Karpas-422 (cell line): ENCODE results near the gene ERMAP. TPM values are rescaled to one million over a fixed set of nuclear protein-coding genes. Genes with fewer than 3 reads are reported as not detected.

ENCODE experiments used
- DNase-seq: peaks from one replicate; pipeline ENCODE4 v3.0.0-alpha.2; 2015
- H2AFZ ChIP-seq: fragments of 200-600 bp; sonication (generic); 2 replicates; pipeline ENCODE4 v1.6.1; 2014; ENCODE audit warnings: antibody characterized with exemption, low read length, mixed read lengths
- H3K27ac ChIP-seq: fragments of 200-600 bp; sonication (generic); 2 replicates; pipeline ENCODE4 v1.5.1; 2014; ENCODE audit warnings: mild to moderate bottlenecking, low read length, moderate library complexity
- H3K27me3 ChIP-seq: fragments of 200-600 bp; sonication (generic); 2 replicates; pipeline ENCODE4 v1.6.1; 2014; ENCODE audit warnings: low read length, mixed read lengths
- H3K36me3 ChIP-seq: fragments of 200-600 bp; sonication (generic); 2 replicates; pipeline ENCODE4 v1.6.1; 2014; ENCODE audit warnings: low read length, mixed read lengths; ENCODE audit not compliant: insufficient read depth
- H3K4me1 ChIP-seq: fragments of 200-600 bp; sonication (generic); 2 replicates; pipeline ENCODE4 v1.6.1; 2014; ENCODE audit warnings: mild to moderate bottlenecking, low read length, mixed read lengths
- H3K4me2 ChIP-seq: fragments of 200-600 bp; sonication (generic); 2 replicates; pipeline ENCODE4 v1.6.1; 2014; ENCODE audit warnings: low read length, low read depth, mild to moderate bottlenecking; ENCODE audit not compliant: poor library complexity, severe bottlenecking
- H3K4me3 ChIP-seq: fragments of 200-600 bp; sonication (generic); 2 replicates; pipeline ENCODE4 v1.5.1; 2014; ENCODE audit warnings: mild to moderate bottlenecking, antibody characterized with exemption, low read length, mixed read lengths
- H3K79me2 ChIP-seq: fragments of 200-600 bp; sonication (generic); 2 replicates; pipeline ENCODE4 v1.6.1; 2014; ENCODE audit warnings: mild to moderate bottlenecking, low read length, mixed read lengths
- H3K9ac ChIP-seq: fragments of 200-600 bp; sonication (generic); 2 replicates; pipeline ENCODE4 v1.6.0; 2014; ENCODE audit warnings: low read length
- H3K9me2 ChIP-seq: fragments of 200-600 bp; sonication (generic), shearing (Covaris generic); replicated peaks from 2 replicates; pipeline ENCODE4 v1.6.0; 2014; ENCODE audit warnings: mild to moderate bottlenecking, low read length, moderate library complexity; ENCODE audit not compliant: insufficient read depth
- H3K9me3 ChIP-seq: fragments of 300-700, 200-600 bp; sonication (generic); 2 replicates; pipeline ENCODE4 v1.6.1; 2014; ENCODE audit warnings: low read length, mixed read lengths
- H4K20me1 ChIP-seq: fragments of 200-600 bp; sonication (generic); 2 replicates; pipeline ENCODE4 v1.6.1; 2014; ENCODE audit warnings: mild to moderate bottlenecking, antibody characterized with exemption, low read length, low read depth; ENCODE audit not compliant: insufficient read depth
- total RNA-seq: library from RNA; depleted of rRNA; stranded (reverse); fragments of >200 nt; shearing (Covaris generic); gene quantifications from 2 replicates; pipeline ENCODE4 v1.2.3, GENCODE V29; 2014; ENCODE audit warnings: low replicate concordance

The ERMAP gene
- total RNA-seq, 1 experiment from 2014 or later: 1.6 TPM

- Histone ChIP-seq H3K27me3 (no peaks in the 10 kb centered on the region), H3K9me2 (no peaks in the 10 kb centered on the region), H3K79me2 (no peaks in the 10 kb centered on the region), H3K4me2 (peak overlapping the region; percentile 83), H3K9ac (peak overlapping the region; percentile 43), H3K9me3 (no peaks in the 10 kb centered on the region), H3K4me1 (peaks cover 16% of the 10 kb centered on the region), H3K4me3 (peak overlapping the region; percentile 83), H3K36me3 (no peaks in the 10 kb centered on the region), H3K27ac (no peak overlapping the region), H4K20me1 (no peaks in the 10 kb centered on the region), H2AFZ (0 out of 2 replicates have a peak overlapping the region, but pooled peaks have one; percentile 40)
- DNase-seq: peak; percentile 41
Measured at GRCh38 chr1:42817440-42817767, 482 bp downstream of the ERMAP start.

GRCh38 chr1:42817976-42818375 is 1.1 kb downstream of the ERMAP start:
- Histone ChIP-seq H2AFZ (0 out of 2 replicates have a peak overlapping the region, but pooled peaks have one; percentile 40), H4K20me1 (no peaks in the 10 kb centered on the region), H3K9ac (no peak overlapping the region)

GRCh38 chr1:42820813-42821212 is 3.9 kb downstream of the ERMAP start:
- Histone ChIP-seq H2AFZ (no peak overlapping the region), H4K20me1 (no peaks in the 10 kb centered on the region), H3K27me3 (no peaks in the 10 kb centered on the region), H3K36me3 (no peaks in the 10 kb centered on the region), H3K4me1 (peaks cover 22% of the 10 kb centered on the region), H3K9me3 (no peaks in the 10 kb centered on the region), H3K27ac (no peak overlapping the region), H3K4me2 (no peak overlapping the region), H3K9me2 (no peaks in the 10 kb centered on the region), H3K4me3 (no peak overlapping the region), H3K79me2 (no peaks in the 10 kb centered on the region), H3K9ac (no peak overlapping the region)
- no peak for DNase-seq

More at GRCh38 chr1:42817976-42818375, 1.1 kb downstream of the ERMAP start:
- Histone ChIP-seq H3K9me3 (no peaks in the 10 kb centered on the region), H3K4me3 (peak overlapping the region; percentile 83), H3K27ac (no peak overlapping the region), H3K4me1 (peaks cover 21% of the 10 kb centered on the region), H3K79me2 (no peaks in the 10 kb centered on the region), H3K27me3 (no peaks in the 10 kb centered on the region), H3K4me2 (peak overlapping the region; percentile 83), H3K9me2 (no peaks in the 10 kb centered on the region), H3K36me3 (no peaks in the 10 kb centered on the region)
- no peak for DNase-seq

- Histone ChIP-seq H2AFZ (no peak overlapping the region), H3K36me3 (no peaks in the 10 kb centered on the region), H3K4me2 (no peak overlapping the region), H4K20me1 (no peaks in the 10 kb centered on the region), H3K4me1 (peaks cover 14% of the 10 kb centered on the region), H3K9me2 (no peaks in the 10 kb centered on the region), H3K27ac (no peak overlapping the region), H3K9ac (no peak overlapping the region), H3K27me3 (no peaks in the 10 kb centered on the region), H3K79me2 (no peaks in the 10 kb centered on the region), H3K4me3 (no peak overlapping the region), H3K9me3 (no peaks in the 10 kb centered on the region)
- DNase-seq: no peak
Measured at GRCh38 chr1:42821690-42822089, 4.8 kb downstream of the ERMAP start.

- H4K20me1 ChIP-seq: no peaks in the 10 kb centered on the region
- H3K9me2 ChIP-seq: no peaks in the 10 kb centered on the region
- no peak for DNase-seq
- no peak overlapping the region for H3K4me2 ChIP-seq
- H3K27ac ChIP-seq: no peak overlapping the region
- H2AFZ ChIP-seq: no peak overlapping the region
- H3K9me3 ChIP-seq: no peaks in the 10 kb centered on the region
- no peak overlapping the region for H3K4me3 ChIP-seq
- no peaks in the 10 kb centered on the region for H3K79me2 ChIP-seq
- H3K4me1 ChIP-seq: peaks cover 8% of the 10 kb centered on the region
- no peak overlapping the region for H3K9ac ChIP-seq
- no peaks in the 10 kb centered on the region for H3K27me3 ChIP-seq
- H3K36me3 ChIP-seq: no peaks in the 10 kb centered on the region
Measured at GRCh38 chr1:42822800-42823392, 6.0 kb downstream of the ERMAP start.

- H2AFZ ChIP-seq: no peak overlapping the region
Measured at GRCh38 chr1:42824481-42825035, 7.6 kb downstream of the ERMAP start.

GRCh38 chr1:42825036-42825851 is 8.3 kb downstream of the ERMAP start:
- no peak for DNase-seq
- H3K27ac ChIP-seq: no peak overlapping the region
- H3K9me3 ChIP-seq: no peaks in the 10 kb centered on the region
- H3K4me3 ChIP-seq: no peak overlapping the region
- no peaks in the 10 kb centered on the region for H3K27me3 ChIP-seq
- H3K36me3 ChIP-seq: no peaks in the 10 kb centered on the region
- no peaks in the 10 kb centered on the region for H3K9me2 ChIP-seq
- H3K4me1 ChIP-seq: peaks cover 7% of the 10 kb centered on the region
- H3K4me2 ChIP-seq: no peak overlapping the region
- H4K20me1 ChIP-seq: no peaks in the 10 kb centered on the region
- H3K79me2 ChIP-seq: no peaks in the 10 kb centered on the region
- H3K9ac ChIP-seq: no peak overlapping the region
- H2AFZ ChIP-seq: no peak overlapping the region

More at GRCh38 chr1:42824481-42825035, 7.6 kb downstream of the ERMAP start:
- Histone ChIP-seq H3K27ac (no peak overlapping the region), H4K20me1 (no peaks in the 10 kb centered on the region), H3K9me2 (no peaks in the 10 kb centered on the region), H3K4me2 (no peak overlapping the region), H3K36me3 (no peaks in the 10 kb centered on the region), H3K4me3 (no peak overlapping the region), H3K9me3 (no peaks in the 10 kb centered on the region), H3K79me2 (no peaks in the 10 kb centered on the region), H3K4me1 (peaks cover 7% of the 10 kb centered on the region), H3K27me3 (no peaks in the 10 kb centered on the region), H3K9ac (no peak overlapping the region)
- no peak for DNase-seq

GRCh38 chr1:42830631-42831030 is 13.7 kb downstream of the ERMAP start:
- Histone ChIP-seq H3K4me1 (peaks cover 3% of the 10 kb centered on the region; the same call in 1 of the 2 replicates), H3K9me2 (no peaks in the 10 kb centered on the region), H3K79me2 (no peaks in the 10 kb centered on the region), H4K20me1 (no peaks in the 10 kb centered on the region), H3K9ac (no peak overlapping the region), H2AFZ (no peak overlapping the region), H3K36me3 (no peaks in the 10 kb centered on the region), H3K27me3 (no peaks in the 10 kb centered on the region), H3K4me2 (no peak overlapping the region), H3K27ac (no peak overlapping the region), H3K4me3 (no peak overlapping the region), H3K9me3 (no peaks in the 10 kb centered on the region)
- DNase-seq: no peak
